WERI-Rb-1 (cell line): Measurements from ENCODE around the gene PRRC2A.
A peak's percentile ranks its signal among the peaks of the same experiment; 100 is the strongest.

Experiments used
- DNase-seq: peaks from one replicate; pipeline ENCODE4 v3.0.0-alpha.2; 2020
- H3K27ac ChIP-seq: fragments of 250-450 bp; sonication (Bioruptor Pico); 2 replicates; pipeline ENCODE4 v1.5.1; 2020; ENCODE audit warnings: mild to moderate bottlenecking, moderate library complexity
- H3K27me3 ChIP-seq: fragments of 250-450 bp; sonication (Bioruptor Pico); 2 replicates; pipeline ENCODE4 v1.5.1; 2021; ENCODE audit warnings: mild to moderate bottlenecking, low read depth, moderate library complexity; ENCODE audit not compliant: insufficient read depth, severe bottlenecking
- H3K36me3 ChIP-seq: fragments of 250-450 bp; sonication (Bioruptor Pico); 2 replicates; pipeline ENCODE4 v1.5.1; 2020; ENCODE audit warnings: mild to moderate bottlenecking, moderate library complexity
- H3K4me3 ChIP-seq: 2 replicates; pipeline ENCODE4 v1.5.1; 2011; ENCODE audit warnings: low read depth, mild to moderate bottlenecking, control low read depth, low read length
- H3K9me3 ChIP-seq: fragments of 250-450 bp; sonication (Bioruptor Pico); 2 replicates; pipeline ENCODE4 v1.5.1; 2021; ENCODE audit warnings: mild to moderate bottlenecking, moderate library complexity; ENCODE audit not compliant: severe bottlenecking
- CTCF ChIP-seq: IDR thresholded peaks from 2 replicates; pipeline ENCODE4 v1.5.1; 2011; ENCODE audit warnings: low read depth, mild to moderate bottlenecking, control low read depth, inconsistent platforms, low read length

Gene PRRC2A

GRCh38 chr6:31620586-31621319 lies at the start of gene PRRC2A:
TSS of gene PRRC2A (plus strand) at chr6:31620715. CDS start at chr6:31622790, 2,075 bp downstream.
- no peak for TF ChIP-seq CTCF
- H3K36me3 ChIP-seq, result peaks cover 51% of the 10 kb centered on the region
- H3K27me3 ChIP-seq, result no peaks in the 10 kb centered on the region
- no peaks in the 10 kb centered on the region for H3K9me3 ChIP-seq
- peak; percentile 92 for DNase-seq
- peak within 1 kb of the TSS; percentile 74 for H3K4me3 ChIP-seq
- H3K27ac ChIP-seq, result peak within 1 kb of the TSS; percentile 99

GRCh38 chr6:31572041-31572911 lies 48.2 kb upstream of the PRRC2A start, which contains the start of gene LTA:
TSS of gene LTA (plus strand) at chr6:31572289. CDS start at chr6:31572743, 454 bp downstream.
- no peaks in the 10 kb centered on the region for H3K9me3 ChIP-seq
- H3K4me3 ChIP-seq, result no peak within 1 kb of the TSS
- no peaks in the 10 kb centered on the region for H3K27me3 ChIP-seq
- H3K36me3 ChIP-seq, result no peaks in the 10 kb centered on the region
- no peak within 1 kb of the TSS for H3K27ac ChIP-seq
- no peak for TF ChIP-seq CTCF
- DNase-seq, result no peak

GRCh38 chr6:31573239-31574105 lies 47.0 kb upstream of the PRRC2A start:
- no peaks in the 10 kb centered on the region for H3K36me3 ChIP-seq
- no peaks in the 10 kb centered on the region for H3K9me3 ChIP-seq
- no peak for DNase-seq
- no peak overlapping the region for H3K4me3 ChIP-seq
- H3K27me3 ChIP-seq, result no peaks in the 10 kb centered on the region
- TF ChIP-seq CTCF, result no peak
- no peak overlapping the region for H3K27ac ChIP-seq

GRCh38 chr6:31574106-31575061 lies 46.1 kb upstream of the PRRC2A start:
- no peaks in the 10 kb centered on the region for H3K36me3 ChIP-seq
- no peak overlapping the region for H3K4me3 ChIP-seq
- no peaks in the 10 kb centered on the region for H3K27me3 ChIP-seq
- TF ChIP-seq CTCF, result peak; percentile 48
- DNase-seq, result no peak
- no peak overlapping the region for H3K27ac ChIP-seq
- no peaks in the 10 kb centered on the region for H3K9me3 ChIP-seq
